Adrenal gland (tissue), 12 donors: ENCODE results near the gene PATJ. TPM values are rescaled to one million over a fixed set of nuclear protein-coding genes. Genes with fewer than 3 reads are reported as not detected.

Experiments used
- DNase-seq, 7 donors: peaks; one replicate each; pipeline ENCODE4 v3.0.0-alpha.2; 2019 to 2020
- H3K27ac ChIP-seq, 5 donors: fragments of 200-600 bp; sonication (generic) in 4 of 5; 1 replicate in 3 of 5; 2 replicates in 2 of 5; pipeline versions ENCODE4 v1.5.1 to v1.8.0; 2016 to 2020; ENCODE audit warnings: mild to moderate bottlenecking in 1 of 5
- H3K27me3 ChIP-seq: fragments of 200-600 bp; 2 replicates; pipeline ENCODE4 v1.8.0; 2021
- H3K36me3 ChIP-seq, 2 donors: fragments of 200-600 bp; replicated peaks in 1 of 2; 1 replicate in 1 of 2; 2 replicates in 1 of 2; pipeline versions ENCODE4 v1.5.1 to v1.8.0; 2018 to 2022
- H3K4me1 ChIP-seq, 2 donors: fragments of 200-600 bp; replicated peaks in 1 of 2; 1 replicate in 1 of 2; 2 replicates in 1 of 2; pipeline versions ENCODE4 v1.5.1 to v1.8.0; 2018 to 2021
- H3K4me3 ChIP-seq, 4 donors: fragments of 200-600 bp; sonication (generic) in 3 of 4; one replicate each; pipeline ENCODE4 v1.5.1; 2016 to 2018
- H3K9me3 ChIP-seq, 3 donors: fragments of 200-600 bp; sonication (generic) in 1 of 3; replicated peaks in 1 of 3; 1 replicate in 2 of 3; 2 replicates in 1 of 3; pipeline versions ENCODE4 v1.5.1 to v1.8.0; 2016 to 2021
- POLR2A ChIP-seq, 2 donors: fragments of 450-650 bp; IDR thresholded peaks; one replicate each; pipeline ENCODE4 v1.6.1; 2017; ENCODE audit warnings: antibody characterized with exemption in 2 of 2, mild to moderate bottlenecking in 2 of 2, moderate library complexity in 1 of 2
- WGBS, 4 donors: extraction: QIAGEN DNeasy Blood & Tissue Kit in 2 of 4; methylation state at CpG; one replicate each; pipeline versions ENCODE4 v1.1.5 to v1.1.7; 2013 to 2017; 5-methylcytosine and 5-hydroxymethylcytosine counted together
- intact Hi-C, 2 donors: fragments of 100-400 bp; cut with DNase I; formaldehyde crosslinking; loops; one replicate each; pipeline versions ENCODE4 v1.14.1 to v1.15.0; 2022 to 2023
- polyA plus RNA-seq, 3 donors: library from polyadenylated mRNA; stranded (reverse); fragments of 200-250 nt in 2 of 3; fragments of 350-450 nt in 1 of 3; fragmentation: Illumina TruSeq in 1 of 3; extraction: RNeasy Lipid Tissue Mini Kit (QIAGEN cat#74804) in 1 of 3; gene quantifications; one replicate each; pipeline ENCODE4 v1.2.3, GENCODE V29; 2013 to 2014
- total RNA-seq, 9 donors: library from RNA; depleted of rRNA in 4 of 9; stranded (reverse); fragments of >200 nt in 4 of 9; fragments of 120-200 nt in 1 of 9; fragmentation: NEBNext Ultra II Directional in 1 of 9; extraction: Animal tissue kit (Norgen Biotek cat#: 25700) in 1 of 9; gene quantifications; one replicate each; pipeline versions ENCODE4 v1.1.0 to v1.2.4, GENCODE V29; 2013 to 2023
- TF ChIP-seq, protein P1 (sequence below), 6 experiments: fragments of 450-650 bp in 4 of 6; fragments of 200-600 bp in 2 of 6; sonication (generic) in 1 of 6; IDR thresholded peaks; 1 replicate in 5 of 6; 2 replicates in 1 of 6; pipeline versions ENCODE4 v1.5.1 to v1.8.0; 2016 to 2021; ENCODE audit warnings: antibody characterized with exemption in 6 of 6, mild to moderate bottlenecking in 2 of 6, moderate library complexity in 1 of 6
- donor health status: healthy with polysubstance abuse.
- donor health status: Bipolar disorder and iron deficiency.
- donor health status: DM: yes; HTN: yes; CAD: no.
- donor health status: DM: no; HTN: no; CAD: no.
- donor health status: DM: no; HTN: no; CAD: no.
- donor health status: DM: yes; HTN: yes; CAD: no.

The PATJ gene
- total and polyA plus RNA-seq, 12 donors = 6.8 to 36.6 (median 23.4) TPM

GRCh38 chr1:61781151-61781550 is 38.9 kb downstream of the PATJ start:
- H3K4me1 ChIP-seq = no peaks in the 10 kb centered on the region
- no peak for DNase-seq
- H3K4me3 ChIP-seq = no peak overlapping the region
- intact Hi-C loops = no loop called here
- TF ChIP-seq POLR2A (IDR thresholded peaks at IDR 0.05) = no peak
- TF ChIP-seq, protein P1, sequence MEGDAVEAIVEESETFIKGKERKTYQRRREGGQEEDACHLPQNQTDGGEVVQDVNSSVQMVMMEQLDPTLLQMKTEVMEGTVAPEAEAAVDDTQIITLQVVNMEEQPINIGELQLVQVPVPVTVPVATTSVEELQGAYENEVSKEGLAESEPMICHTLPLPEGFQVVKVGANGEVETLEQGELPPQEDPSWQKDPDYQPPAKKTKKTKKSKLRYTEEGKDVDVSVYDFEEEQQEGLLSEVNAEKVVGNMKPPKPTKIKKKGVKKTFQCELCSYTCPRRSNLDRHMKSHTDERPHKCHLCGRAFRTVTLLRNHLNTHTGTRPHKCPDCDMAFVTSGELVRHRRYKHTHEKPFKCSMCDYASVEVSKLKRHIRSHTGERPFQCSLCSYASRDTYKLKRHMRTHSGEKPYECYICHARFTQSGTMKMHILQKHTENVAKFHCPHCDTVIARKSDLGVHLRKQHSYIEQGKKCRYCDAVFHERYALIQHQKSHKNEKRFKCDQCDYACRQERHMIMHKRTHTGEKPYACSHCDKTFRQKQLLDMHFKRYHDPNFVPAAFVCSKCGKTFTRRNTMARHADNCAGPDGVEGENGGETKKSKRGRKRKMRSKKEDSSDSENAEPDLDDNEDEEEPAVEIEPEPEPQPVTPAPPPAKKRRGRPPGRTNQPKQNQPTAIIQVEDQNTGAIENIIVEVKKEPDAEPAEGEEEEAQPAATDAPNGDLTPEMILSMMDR (IDR thresholded peaks at IDR 0.05) = no peak
- no peaks in the 10 kb centered on the region for H3K27me3 ChIP-seq
- H3K9me3 ChIP-seq = no peaks in the 10 kb centered on the region
- no peak overlapping the region for H3K27ac ChIP-seq
- no peaks in the 10 kb centered on the region for H3K36me3 ChIP-seq

GRCh38 chr1:61782771-61783170 is 40.5 kb downstream of the PATJ start:
- no peaks in the 10 kb centered on the region for H3K27me3 ChIP-seq
- no peaks in the 10 kb centered on the region for H3K4me1 ChIP-seq
- WGBS, 4 donors = 83 to 95% (median 88%) methylated on average over 4 of the region's 4 CpGs
- no peaks in the 10 kb centered on the region for H3K9me3 ChIP-seq
- H3K4me3 ChIP-seq = no peak overlapping the region
- no peak for TF ChIP-seq POLR2A (IDR thresholded peaks at IDR 0.05)
- TF ChIP-seq, protein P1 (IDR thresholded peaks at IDR 0.05) = no peak
- intact Hi-C loops = no loop called here
- no peak overlapping the region for H3K27ac ChIP-seq
- peaks cover 0 to 3% of the 10 kb centered on the region in 2 donors for H3K36me3 ChIP-seq
- DNase-seq = no peak

- Histone ChIP-seq H3K4me3 (no peak overlapping the region), H3K27me3 (no peaks in the 10 kb centered on the region), H3K9me3 (no peaks in the 10 kb centered on the region), H3K36me3 (peaks cover 0 to 6% of the 10 kb centered on the region in 2 donors), H3K27ac (no peak overlapping the region), H3K4me1 (no peaks in the 10 kb centered on the region)
- intact Hi-C loops = no loop called here
- DNase-seq = no peak
- TF ChIP-seq, protein P1 (IDR thresholded peaks at IDR 0.05) = no peak
- TF ChIP-seq POLR2A (IDR thresholded peaks at IDR 0.05) = no peak
- 95 to 100% (median 96%) methylated on average over 2 of the region's 2 CpGs for WGBS, 4 donors
Observed at GRCh38 chr1:61784726-61785125, 42.4 kb downstream of the PATJ start.

- no peak for DNase-seq
- 80 to 90% (median 88%) methylated on average over 3 of the region's 3 CpGs for WGBS, 4 donors
- H3K36me3 ChIP-seq = peaks cover 0 to 6% of the 10 kb centered on the region in 2 donors
- intact Hi-C loops = no loop called here
- H3K9me3 ChIP-seq = no peaks in the 10 kb centered on the region
- no peak overlapping the region for H3K4me3 ChIP-seq
- TF ChIP-seq, protein P1 (IDR thresholded peaks at IDR 0.05) = no peak
- TF ChIP-seq POLR2A (IDR thresholded peaks at IDR 0.05) = no peak
- no peaks in the 10 kb centered on the region for H3K27me3 ChIP-seq
- H3K27ac ChIP-seq = no peak overlapping the region
- no peaks in the 10 kb centered on the region for H3K4me1 ChIP-seq
Observed at GRCh38 chr1:61790837-61791236, 48.6 kb downstream of the PATJ start.
